Measurements from ENCODE around the gene RPL34.

Gene RPL34

DNA sequence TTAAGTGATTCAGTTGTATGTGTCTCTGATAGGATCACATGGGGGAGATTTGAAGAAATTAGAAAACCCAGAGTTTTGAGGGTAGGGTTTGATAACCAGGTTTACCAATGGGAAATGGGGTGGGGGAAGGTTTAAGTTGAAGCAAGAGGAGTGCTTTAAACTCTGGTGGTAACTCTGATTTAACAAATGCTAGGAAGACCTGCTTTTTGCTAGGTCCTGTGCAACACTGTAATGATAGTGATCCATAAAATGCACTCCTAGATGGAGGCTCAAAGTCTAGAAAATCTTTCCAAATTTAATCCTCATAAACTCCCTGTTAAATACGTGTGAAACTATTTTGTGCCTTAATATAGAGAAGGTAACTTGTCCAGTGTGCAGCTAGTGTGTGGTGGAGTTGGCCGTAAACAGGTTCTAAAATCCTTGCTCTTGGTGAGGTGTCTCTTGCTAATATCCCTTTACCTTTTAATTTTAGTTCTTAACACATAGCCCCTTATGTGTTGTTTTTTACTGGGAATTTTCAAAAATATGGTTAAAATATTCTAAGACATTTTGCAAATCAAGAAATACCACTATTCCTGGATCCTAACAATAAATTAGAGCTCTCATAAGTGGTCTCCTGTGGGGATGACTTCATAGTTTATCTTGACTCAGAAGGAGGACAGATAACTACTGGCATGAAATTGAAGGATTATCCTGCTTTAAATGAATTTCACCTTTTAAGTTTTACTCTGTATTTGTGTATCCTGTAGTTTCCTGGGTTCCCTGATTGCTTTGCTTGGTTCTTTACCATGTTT, 4.1 kb downstream of the RPL34 start:
- no peak for DNase-seq (ENCODE audit: low read depth)

DNA sequence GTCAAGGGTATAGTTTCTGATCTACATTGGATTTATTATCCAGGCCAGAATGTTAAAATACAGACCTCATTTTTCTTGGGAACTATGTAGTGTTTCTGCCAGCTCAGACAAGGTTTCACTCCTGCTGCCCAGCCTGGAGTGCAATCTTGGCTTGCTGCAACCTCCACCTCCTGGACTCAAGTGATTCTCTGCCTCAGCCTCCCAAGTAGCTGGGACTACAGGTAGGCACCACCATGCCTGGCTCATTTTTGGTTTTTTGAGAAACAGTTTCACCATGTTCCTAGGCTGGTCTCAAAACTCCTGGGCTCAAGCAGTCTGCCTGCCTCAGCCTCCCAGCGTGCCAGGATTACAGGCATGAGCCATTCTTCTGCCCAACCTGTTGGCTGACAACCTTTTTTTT, 5.7 kb downstream of the RPL34 start:
- DNase-seq (ENCODE audit: low read depth): no peak

DNA sequence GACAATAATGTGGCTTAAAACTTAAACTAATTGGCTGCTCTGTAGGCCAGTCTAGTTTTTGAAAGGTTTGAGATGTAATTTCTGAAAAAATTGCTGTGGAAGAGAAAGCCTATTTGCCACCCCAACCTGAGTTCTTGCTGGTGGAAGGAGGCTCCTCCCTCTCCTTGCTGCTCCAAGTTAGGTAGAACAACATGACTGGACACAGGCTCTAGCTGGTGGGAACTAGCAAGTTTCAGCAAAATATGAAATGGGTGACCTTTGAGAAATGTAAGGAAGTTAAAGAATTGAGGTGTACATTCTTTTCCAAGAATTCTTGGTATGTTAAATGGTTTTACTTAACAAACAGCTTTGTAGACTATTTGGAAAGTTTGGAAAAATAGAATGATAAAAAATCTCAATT, 8.0 kb downstream of the RPL34 start:
- no peak for DNase-seq (ENCODE audit: low read depth)

DNA sequence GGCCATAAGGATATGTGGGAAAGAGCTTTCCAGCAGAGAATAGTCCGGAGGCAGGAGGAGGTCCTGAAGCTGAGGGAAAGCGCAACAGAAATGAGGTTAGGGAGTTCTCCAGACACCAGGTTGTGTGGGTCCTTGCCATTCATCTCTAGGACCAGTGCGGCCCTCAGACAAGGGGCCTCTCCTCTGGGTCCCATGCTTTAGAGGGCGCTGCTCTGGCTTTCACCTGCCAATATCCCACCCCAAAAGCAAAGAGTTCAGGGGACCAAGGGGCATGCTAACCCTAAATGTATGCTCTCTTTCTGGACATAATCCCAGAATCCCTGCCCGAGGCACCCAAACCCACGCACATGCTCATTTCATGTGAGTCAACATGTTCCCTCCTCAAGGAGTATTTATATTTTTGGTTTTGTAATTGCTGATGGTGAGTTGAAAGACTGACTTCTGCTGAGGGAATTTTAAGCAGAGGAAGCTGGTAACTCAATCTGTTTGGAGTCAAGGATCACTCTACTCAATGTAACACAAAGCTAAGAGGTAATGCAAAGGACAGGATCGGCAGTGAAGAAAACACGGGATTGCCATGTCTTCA, 14.8 kb downstream of the RPL34 start:
- no peak for DNase-seq (ENCODE audit: low read depth)

DNA sequence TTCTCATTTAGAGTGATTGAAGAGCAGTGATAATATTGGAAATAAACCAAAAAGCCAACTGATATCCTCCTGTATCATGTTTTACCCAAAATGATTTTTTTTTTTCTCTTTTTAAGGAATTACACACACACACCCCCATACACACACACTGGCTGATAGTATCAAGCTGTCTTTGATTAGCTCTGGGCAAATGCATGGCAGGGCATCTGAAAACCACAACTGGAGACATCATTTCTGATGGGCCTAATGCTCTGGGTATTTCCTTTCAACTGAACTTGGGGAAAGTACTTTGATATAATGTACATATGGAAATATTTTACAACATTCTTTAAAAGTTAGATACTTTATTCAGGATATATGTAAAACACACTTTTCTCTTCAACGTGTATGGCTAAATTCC, 15.9 kb downstream of the RPL34 start:
- no peak for DNase-seq (ENCODE audit: low read depth)

DNA sequence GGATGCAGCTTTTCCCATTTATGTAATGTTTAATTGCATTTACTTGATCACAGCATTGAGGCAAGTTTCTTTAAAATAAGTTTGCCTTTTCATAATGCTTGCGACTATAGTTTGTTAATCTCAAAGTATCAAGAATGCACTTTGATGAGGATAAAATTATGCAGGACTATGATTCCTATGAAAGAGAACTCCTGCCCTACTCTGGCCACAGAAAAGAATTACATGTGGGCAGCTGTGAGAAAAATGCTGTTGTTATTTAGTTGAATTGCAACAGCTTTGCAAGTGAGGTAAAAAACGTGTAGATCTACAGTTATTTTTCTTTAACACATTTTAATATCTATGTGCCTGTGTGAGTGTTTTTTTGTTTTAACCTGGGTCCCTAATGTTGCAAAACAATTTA, 17.5 kb downstream of the RPL34 start:
- DNase-seq (ENCODE audit: low read depth): no peak

DNA sequence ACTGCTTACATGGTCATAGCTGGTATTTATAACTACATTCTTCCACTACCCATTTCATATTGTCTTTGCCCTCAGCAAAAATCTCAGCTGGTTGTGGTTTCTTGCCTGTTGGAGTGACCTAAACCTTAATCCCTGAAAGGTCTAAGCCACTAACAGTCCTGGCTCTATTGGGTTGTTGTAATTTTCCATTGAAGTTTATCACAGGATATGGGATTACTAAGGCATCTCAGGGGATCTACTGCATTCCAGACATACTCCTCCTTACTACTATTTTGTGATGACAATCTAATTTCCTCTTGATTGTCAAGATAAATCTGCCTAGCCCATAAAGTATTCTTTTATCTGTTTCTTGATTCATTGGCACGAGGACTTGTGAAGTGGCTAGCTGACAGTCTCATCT, 23.9 kb downstream of the RPL34 start:
- DNase-seq (ENCODE audit: low read depth): no peak

DNA sequence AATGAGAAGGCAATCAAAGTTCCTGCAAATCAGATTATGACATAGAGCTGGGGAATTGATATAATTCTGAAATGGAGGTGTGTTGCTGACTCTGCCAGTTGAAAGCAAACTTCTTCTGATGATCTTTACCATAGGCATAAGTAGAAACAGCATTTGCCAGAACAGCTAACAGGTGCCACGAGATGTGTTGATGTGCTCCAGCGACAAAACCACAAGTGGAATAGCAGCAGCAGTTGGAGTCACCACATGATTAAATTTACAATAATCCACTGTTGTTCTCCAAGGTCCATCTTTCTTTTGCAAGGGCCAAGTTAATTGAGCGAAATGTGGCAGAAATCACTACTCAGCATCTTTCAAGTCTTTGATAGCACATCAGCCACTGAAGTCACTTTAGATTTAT, 26.3 kb downstream of the RPL34 start:
- no peak for DNase-seq (ENCODE audit: low read depth)

DNA sequence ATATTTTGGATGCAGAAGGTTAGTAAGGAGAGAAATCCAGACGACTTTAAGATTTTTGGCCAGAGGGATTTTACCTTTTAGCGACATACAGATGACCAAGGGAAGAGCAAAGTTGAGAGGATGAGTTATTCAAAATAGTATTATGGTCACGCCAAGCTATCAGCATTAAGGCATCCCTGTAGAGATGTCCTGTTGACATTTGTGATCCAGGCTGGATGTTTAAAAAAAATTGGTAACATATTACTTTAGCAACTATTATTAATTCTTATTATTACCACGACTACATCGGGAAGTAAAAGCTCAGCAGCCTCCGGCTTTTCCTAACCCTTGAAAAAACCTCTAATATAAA, 29.5 kb downstream of the RPL34 start:
- DNase-seq (ENCODE audit: low read depth): no peak

DNA sequence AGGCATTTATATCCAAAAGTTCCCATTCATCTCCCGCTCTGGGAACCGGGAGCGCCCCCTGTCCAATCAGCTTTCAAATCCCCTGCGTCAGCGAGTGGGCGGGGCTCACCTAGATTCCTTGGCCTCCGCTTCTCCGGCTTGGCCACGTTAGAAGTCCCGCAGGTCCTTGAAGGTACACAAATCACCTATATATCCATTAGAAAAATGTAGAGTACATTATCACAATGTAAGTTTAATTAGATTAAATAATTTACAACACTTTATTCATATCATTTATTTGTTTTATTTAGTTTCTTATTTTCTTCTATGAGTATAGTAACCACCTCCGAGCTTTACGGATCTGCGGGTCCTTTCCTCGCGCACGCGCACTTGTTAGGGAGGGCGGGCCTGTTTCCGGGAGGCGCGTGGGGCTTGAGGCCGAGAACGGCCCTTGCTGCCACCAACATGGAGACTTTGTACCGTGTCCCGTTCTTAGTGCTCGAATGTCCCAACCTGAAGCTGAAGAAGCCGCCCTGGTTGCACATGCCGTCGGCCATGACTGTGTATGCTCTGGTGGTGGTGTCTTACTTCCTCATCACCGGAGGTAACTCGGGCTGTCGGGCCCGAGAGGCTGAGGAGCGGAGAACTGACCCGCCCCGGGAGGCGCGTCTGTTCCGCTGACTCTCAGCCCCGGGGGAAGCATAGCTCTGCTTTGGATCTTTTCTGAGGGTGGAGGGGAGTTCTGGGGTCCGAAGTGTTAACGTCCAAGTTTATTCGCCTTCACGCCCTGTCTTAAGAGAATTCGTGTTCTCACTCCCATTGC, 30.0 kb downstream of the RPL34 start, which contains the start of gene OSTC:
Gene OSTC (plus strand): TSS at position 388 of the 802 bp plus-strand sequence. CDS start 57 bp downstream, at position 445.
- peak; percentile 83 for DNase-seq (ENCODE audit: low read depth)

DNA sequence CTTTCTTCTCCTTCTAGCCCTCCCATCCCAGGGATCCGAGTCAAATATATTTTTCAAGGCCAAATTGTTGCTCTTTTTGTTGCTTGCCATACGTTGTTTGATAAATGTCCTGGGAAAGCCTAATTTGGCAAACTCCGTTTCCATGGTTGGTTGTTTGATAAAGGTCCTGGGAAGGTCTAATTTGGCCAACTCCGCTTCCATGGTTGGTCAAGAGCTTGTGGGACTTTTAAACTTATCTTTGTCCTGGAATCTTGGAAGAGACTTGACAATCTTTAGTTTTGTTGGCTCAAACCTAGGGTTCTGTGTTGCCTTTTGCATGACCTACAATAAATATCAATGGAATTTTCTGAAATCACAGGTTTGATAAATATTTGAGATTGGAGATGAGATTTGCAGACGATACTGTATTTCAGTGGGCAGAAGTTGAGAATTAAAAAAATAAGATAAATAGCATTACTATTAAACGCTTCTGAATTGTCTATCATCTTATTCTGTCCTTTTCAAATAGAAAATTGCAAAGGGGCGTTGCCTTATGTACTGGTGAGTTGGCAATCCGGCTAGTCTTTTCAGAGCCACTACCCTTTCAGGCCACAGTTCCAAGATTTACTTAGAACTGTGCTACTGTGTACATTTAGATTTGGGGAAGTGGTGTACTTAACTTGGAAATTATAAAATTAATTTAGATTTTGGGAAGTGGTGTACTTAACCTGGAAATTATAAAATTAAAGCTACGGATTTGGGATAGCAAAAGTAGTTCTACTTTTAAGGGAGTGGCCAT, 30.8 kb downstream of the RPL34 start:
- no peak for DNase-seq (ENCODE audit: low read depth)

DNA sequence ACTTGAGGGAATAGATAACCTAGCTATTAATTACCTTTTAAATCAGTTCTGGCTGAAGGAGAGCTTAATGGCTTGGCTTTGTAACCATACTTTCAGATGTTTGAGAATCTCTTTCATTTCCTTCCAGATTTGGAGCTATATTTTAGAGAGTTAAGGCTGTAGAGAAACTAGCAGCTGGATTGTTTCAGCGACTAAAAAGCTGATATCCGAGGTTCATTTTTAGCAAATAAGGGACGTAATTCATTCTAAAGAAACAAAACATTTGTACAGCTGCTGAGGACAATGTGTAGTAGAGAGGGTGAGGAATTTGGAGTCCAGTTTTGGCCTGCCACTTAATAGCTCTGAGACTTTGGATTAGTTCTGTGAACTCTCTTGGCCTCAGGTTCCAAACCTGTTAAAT, 42.3 kb downstream of the RPL34 start:
- no peak for DNase-seq (ENCODE audit: low read depth)

DNA sequence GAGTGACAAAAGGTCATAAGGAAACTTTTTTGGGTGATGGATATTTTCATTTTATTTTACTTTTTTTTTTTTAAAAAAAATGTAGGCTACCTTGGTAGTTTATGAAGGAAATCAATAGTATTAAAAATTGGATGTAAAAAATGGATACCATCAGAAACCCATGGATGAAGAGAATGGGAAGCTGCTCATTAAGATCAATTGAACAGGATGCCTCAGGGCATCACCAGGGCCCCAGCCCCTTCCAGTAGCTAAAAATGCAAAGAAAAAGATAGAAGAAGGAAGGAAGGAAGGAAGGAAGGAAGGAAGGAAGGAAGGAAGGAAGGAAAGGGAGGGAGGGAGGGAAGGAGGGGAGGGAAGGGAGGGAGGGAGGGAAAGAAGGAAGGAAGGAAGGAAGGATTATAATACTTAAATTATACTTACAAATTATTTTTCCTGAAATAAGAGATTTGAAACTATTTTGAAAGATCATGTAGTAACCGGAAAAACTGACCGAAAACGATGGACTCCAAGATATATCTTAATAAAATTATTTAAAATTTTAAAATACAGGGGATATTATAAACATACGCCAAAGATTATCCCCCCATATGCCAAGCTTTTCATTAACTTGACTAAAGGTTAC, 54.1 kb downstream of the RPL34 start:
- no peak for DNase-seq (ENCODE audit: low read depth)

Measured in T-helper 22 cell (primary cell).